DMS79 treated with DMSO at 0.1 percent for 48 hours (cell line): ENCODE measurements around the gene KLRC3.
"Not testable (repeated sequence)": the region's sequence is repeated elsewhere in the genome, so short reads cannot be mapped to it uniquely, and the experiment has no call there.

Source experiments
- DNase-seq: peaks from one replicate; lab custom pipeline; 2025; lab: John Stamatoyannopoulos, UW

Gene KLRC3

GRCh38 chr12:10369557-10370415, 50.6 kb downstream of the KLRC3 start:
- DNase-seq: no peak

DNA sequence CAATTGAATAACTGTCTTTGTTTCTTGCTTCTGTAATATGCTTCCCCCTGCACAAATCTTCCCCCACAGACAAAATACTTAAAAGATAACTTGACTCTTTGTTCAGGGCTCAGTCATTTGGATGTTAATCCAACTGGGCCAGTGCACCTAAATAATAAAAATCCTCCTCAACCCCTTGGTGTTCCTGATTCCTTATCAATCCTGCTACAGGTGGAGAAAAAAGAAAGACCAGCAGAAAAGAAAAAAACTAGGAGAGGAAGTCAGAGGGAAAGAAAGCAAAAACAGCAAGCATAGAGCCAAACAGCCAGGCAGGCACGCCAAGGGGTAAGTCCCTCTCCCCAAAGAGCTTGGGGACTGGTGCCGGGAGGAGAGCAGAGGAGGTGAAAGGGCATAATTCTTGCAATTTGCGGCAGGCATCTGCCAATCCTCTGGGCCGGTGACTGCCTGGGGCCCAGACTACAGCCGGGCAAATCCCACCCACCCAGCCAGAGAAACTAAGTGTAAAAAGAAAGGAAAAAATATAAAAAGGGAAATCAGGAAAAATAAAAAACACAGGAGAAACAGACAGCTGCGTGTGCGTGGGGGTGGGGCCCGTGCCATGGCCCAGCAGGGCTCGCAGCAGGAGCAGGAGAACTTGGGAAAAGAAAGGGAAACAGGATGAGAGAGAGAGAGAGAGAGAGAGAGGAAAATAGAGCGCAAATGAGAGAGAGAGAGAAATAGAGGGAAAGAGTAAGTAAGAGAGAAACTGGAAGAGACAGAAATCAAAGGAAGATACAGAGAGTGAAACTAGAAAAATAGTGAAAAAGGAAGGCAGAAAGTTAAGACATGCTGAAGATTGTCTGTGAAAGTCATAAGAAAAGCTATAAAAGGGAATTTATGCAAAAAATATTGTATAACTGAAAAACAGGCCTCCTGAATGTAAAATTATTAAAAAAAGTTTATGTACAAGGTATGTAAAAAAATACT, 51.9 kb downstream of the KLRC3 start:
- DNase-seq: no peak

DNA sequence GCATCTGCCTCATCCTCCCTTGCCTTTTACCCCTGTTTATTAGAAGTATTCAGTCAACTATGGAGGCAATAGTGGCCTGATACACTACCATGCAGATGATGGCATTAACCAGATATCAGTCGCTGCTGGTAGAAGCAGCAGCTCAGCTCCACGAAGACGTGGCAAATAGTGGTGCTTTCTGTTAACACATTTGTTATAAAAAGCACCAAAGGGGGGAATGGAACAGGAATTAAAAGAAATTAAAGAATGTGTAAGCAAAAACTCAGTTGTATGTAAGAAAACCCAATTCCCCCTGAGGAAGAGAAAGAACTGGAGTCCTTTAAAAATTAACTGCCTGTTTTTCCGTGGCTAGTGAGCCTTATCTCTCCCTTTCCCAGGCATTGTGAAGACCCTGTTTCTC, 52.7 kb downstream of the KLRC3 start:
- not testable (repeated sequence) for DNase-seq

DNA sequence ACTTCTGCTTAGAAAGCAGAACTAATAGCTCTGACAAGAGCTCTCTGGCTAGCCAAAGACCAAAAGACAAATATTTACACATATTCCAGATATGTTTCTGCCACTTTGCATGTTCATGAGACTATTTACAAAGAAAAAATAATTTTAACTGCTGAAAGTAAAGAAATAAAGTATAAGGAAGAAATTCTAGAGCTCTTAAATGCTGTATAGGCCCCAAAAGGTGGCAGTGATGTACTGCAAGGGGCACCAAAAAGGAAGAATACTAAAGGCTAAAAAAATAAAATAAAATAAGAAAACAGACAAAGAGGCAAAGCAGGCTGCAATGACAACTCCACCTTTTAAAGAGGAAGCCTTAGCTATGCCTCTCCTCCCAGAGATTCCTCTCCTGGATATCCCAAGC, 53.5 kb downstream of the KLRC3 start:
- DNase-seq: peak; percentile 74

GRCh38 chr12:10365696-10366405, 54.5 kb downstream of the KLRC3 start:
- peak; percentile 74 for DNase-seq

DNA sequence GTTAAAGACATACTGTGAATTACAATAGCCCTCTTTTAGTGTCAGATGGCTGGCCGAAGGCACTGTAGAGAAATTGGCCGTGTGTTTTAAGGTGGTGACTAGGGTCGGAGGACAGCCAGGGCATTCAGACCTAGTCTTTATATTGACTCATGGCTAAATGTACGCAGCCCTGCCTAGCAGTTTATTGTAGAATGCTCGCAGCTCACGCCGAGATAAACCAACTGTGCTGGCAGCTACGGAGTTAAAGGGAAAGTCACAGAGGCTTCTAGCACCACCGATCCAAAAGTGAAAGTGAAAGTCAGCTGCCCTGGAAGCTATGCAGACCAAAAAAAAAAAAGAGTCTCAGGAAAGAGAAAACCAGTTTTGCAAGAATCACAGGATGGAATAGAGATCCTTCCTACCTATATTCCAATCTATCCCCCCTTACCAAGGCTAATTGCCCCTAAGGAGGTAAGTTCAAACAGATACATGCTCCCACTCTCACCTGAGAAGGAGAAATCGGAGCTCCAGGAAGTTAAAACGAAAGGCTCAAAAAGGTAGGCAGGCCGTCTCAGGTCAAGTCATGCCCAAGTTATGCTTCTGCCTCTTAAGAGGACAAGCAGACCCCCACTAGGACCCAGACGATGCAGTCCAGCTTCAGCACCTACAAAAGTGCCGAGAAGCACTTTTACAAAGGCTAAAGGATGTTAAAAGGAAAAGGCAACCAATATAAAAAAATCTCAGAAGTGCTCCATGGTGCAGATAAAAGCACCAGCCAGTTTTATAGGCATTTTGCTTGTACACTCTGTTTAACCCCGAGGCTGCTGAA, 55.4 kb downstream of the KLRC3 start:
- DNase-seq: peak; percentile 97

GRCh38 chr12:10363914-10364814, 56.2 kb downstream of the KLRC3 start:
- peak; percentile 77 for DNase-seq

DNA sequence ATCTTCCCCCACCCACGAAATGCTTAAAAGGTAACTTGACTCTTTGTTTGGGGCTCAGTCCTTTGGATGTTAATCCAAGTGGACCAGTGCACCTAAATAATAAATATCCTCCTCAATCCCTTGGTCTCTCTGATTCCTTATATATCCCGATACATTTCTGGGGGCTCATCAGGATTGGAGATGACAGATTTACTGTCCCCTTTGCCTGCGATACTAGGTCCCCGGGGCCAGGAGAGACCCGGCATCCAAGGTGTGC, 56.8 kb downstream of the KLRC3 start:
- DNase-seq: peak; percentile 75

GRCh38 chr12:10362828-10363657, 57.4 kb downstream of the KLRC3 start:
- peak; percentile 66 for DNase-seq

GRCh38 chr12:10362325-10362724, 58.1 kb downstream of the KLRC3 start:
- peak; percentile 19 for DNase-seq
